Stimulated activated CD8-positive, alpha-beta memory T cell treated with anti-CD3 and anti-CD28 coated beads, Interleukin-7, amount 100 ng/mL, for 1 hour (primary cell): ENCODE results near the gene KAT6B.
A peak's percentile ranks its signal among the peaks of the same experiment; 100 is the strongest.

ENCODE experiments used
- DNase-seq, 2 donors: peaks; one replicate each; pipeline ENCODE4 v3.0.0-alpha.2; 2020; ENCODE audit warnings: low read depth in 2 of 2

The KAT6B gene

GRCh38 chr10:74823791-74824183 is 2.6 kb upstream of the KAT6B start:
- DNase-seq, result no peak

GRCh38 chr10:74824184-74824899 is 2.1 kb upstream of the KAT6B start:
- no peak for DNase-seq

GRCh38 chr10:74824900-74825370 is 1.5 kb upstream of the KAT6B start:
- peak; percentile 5 to 20 for DNase-seq

GRCh38 chr10:74825371-74826141 is 844 bp upstream of the KAT6B start:
- peak; percentile 15 to 27 for DNase-seq

GRCh38 chr10:74827045-74827441 is 643 bp downstream of the KAT6B start:
- no peak for DNase-seq

- DNase-seq, result no peak
These were observed 1.3 kb downstream of the KAT6B start for GRCh38 chr10:74827694-74828093.

GRCh38 chr10:74828946-74829345 is 2.5 kb downstream of the KAT6B start:
- DNase-seq, result no peak

GRCh38 chr10:74831518-74832120 is 5.2 kb downstream of the KAT6B start:
- no peak for DNase-seq

GRCh38 chr10:74835963-74836362 is 9.6 kb downstream of the KAT6B start:
- DNase-seq, result no peak

GRCh38 chr10:74836877-74837276 is 10.5 kb downstream of the KAT6B start:
- DNase-seq, result no peak

GRCh38 chr10:74837743-74838142 is 11.3 kb downstream of the KAT6B start:
- DNase-seq, result no peak

GRCh38 chr10:74839708-74840107 is 13.3 kb downstream of the KAT6B start:
- DNase-seq, result no peak

- no peak for DNase-seq
These were observed 15.0 kb downstream of the KAT6B start for GRCh38 chr10:74841265-74841973.

GRCh38 chr10:74842301-74842954 is 16.0 kb downstream of the KAT6B start:
- DNase-seq, result no peak

- DNase-seq, result no peak
These were observed 20.6 kb downstream of the KAT6B start for GRCh38 chr10:74846958-74847357.

- no peak for DNase-seq
These were observed 25.4 kb downstream of the KAT6B start for GRCh38 chr10:74851831-74852230.

GRCh38 chr10:74852381-74852780 is 26.0 kb downstream of the KAT6B start:
- DNase-seq, result no peak

- DNase-seq, result no peak
These were observed 28.2 kb downstream of the KAT6B start for GRCh38 chr10:74854610-74855009.

- DNase-seq, result no peak
These were observed 28.6 kb downstream of the KAT6B start for GRCh38 chr10:74855027-74855426.

- no peak for DNase-seq
These were observed 29.0 kb downstream of the KAT6B start for GRCh38 chr10:74855439-74855838.

- no peak for DNase-seq
These were observed 30.5 kb downstream of the KAT6B start for GRCh38 chr10:74856940-74857339.

GRCh38 chr10:74857586-74857985 is 31.2 kb downstream of the KAT6B start:
- no peak for DNase-seq
